Lower lobe of right lung (tissue), 2 donors: Measurements from ENCODE around the gene EIF4G1. TPM values are rescaled to one million over a fixed set of nuclear protein-coding genes. Genes with fewer than 3 reads are reported as not detected.
A peak's percentile ranks its signal among the peaks of the same experiment; 100 is the strongest.

Source experiments
- ATAC-seq, 2 donors: fragments of 200-7000 bp; cut with Tn5 transposase; one replicate each; pipeline ENCODE4 v1.9.1; 2020 to 2022; ENCODE audit warnings: mild to moderate bottlenecking in 2 of 2, moderate library complexity in 2 of 2
- DNase-seq: peaks from one replicate; pipeline ENCODE4 v3.0.0-alpha.2; 2020
- H3K27ac ChIP-seq: fragments of 200-600 bp; one replicate; pipeline ENCODE4 v1.8.0; 2022
- H3K27me3 ChIP-seq: fragments of 200-600 bp; one replicate; pipeline ENCODE4 v1.8.0; 2022; ENCODE audit warnings: low read depth
- H3K36me3 ChIP-seq: fragments of 200-600 bp; one replicate; pipeline ENCODE4 v1.8.0; 2022; ENCODE audit warnings: mild to moderate bottlenecking
- H3K4me1 ChIP-seq: fragments of 200-600 bp; one replicate; pipeline ENCODE4 v1.8.0; 2022
- H3K4me3 ChIP-seq: fragments of 200-600 bp; one replicate; pipeline ENCODE4 v1.8.0; 2022; ENCODE audit warnings: mild to moderate bottlenecking
- H3K9me3 ChIP-seq: fragments of 200-600 bp; one replicate; pipeline ENCODE4 v1.8.0; 2022
- CTCF ChIP-seq: fragments of 200-600 bp; IDR thresholded peaks from one replicate; pipeline ENCODE4 v1.8.0; 2022; ENCODE audit warnings: antibody characterized with exemption, mild to moderate bottlenecking
- intact Hi-C: fragments of 100-400 bp; cut with DNase I; formaldehyde crosslinking; loops from one replicate; pipeline ENCODE4 v1.11.0; 2022
- total RNA-seq: library from RNA; stranded (reverse); fragmentation: NEBNext Ultra II Directional; extraction: Animal tissue kit (Norgen Biotek cat#: 25700); gene quantifications from one replicate; pipeline ENCODE4 v1.2.1, GENCODE V29; 2021
- donor health status: DM: no; HTN: yes; CAD: no; lungs with severe emphysema.

The EIF4G1 gene
- total RNA-seq, 1 donor from 2014 or later = 271 TPM

- DNase-seq = no peak
- H3K4me3 ChIP-seq = peak overlapping the region; percentile 99
- peak in 1 of 2 donors; percentile 29 for ATAC-seq
- peaks cover 14% of the 10 kb centered on the region for H3K4me1 ChIP-seq
- no peaks in the 10 kb centered on the region for H3K9me3 ChIP-seq
- peak overlapping the region; percentile 81 for H3K27ac ChIP-seq
- H3K27me3 ChIP-seq = no peaks in the 10 kb centered on the region
- H3K36me3 ChIP-seq = peaks cover 45% of the 10 kb centered on the region
- TF ChIP-seq CTCF = no peak
- intact Hi-C loops = no loop called here
Observed at GRCh38 chr3:184299488-184300377, 14.7 kb upstream of the EIF4G1 start.

GRCh38 chr3:184300378-184300720, 14.1 kb upstream of the EIF4G1 start:
- no peak for ATAC-seq
- DNase-seq = no peak
- H3K27ac ChIP-seq = no peak overlapping the region
- H3K9me3 ChIP-seq = no peaks in the 10 kb centered on the region
- H3K4me3 ChIP-seq = peak overlapping the region; percentile 99
- H3K27me3 ChIP-seq = no peaks in the 10 kb centered on the region
- peaks cover 14% of the 10 kb centered on the region for H3K4me1 ChIP-seq
- H3K36me3 ChIP-seq = peaks cover 52% of the 10 kb centered on the region
- TF ChIP-seq CTCF = no peak
- intact Hi-C loops = no loop called here

GRCh38 chr3:184305577-184305976, 8.8 kb upstream of the EIF4G1 start:
- no peaks in the 10 kb centered on the region for H3K27me3 ChIP-seq
- no peaks in the 10 kb centered on the region for H3K9me3 ChIP-seq
- no peak for TF ChIP-seq CTCF
- intact Hi-C loops = no loop called here
- peaks cover 1% of the 10 kb centered on the region for H3K4me1 ChIP-seq
- ATAC-seq = peak in 1 of 2 donors; percentile 42
- DNase-seq = no peak
- no peak overlapping the region for H3K4me3 ChIP-seq
- no peak overlapping the region for H3K27ac ChIP-seq
- H3K36me3 ChIP-seq = peaks cover 93% of the 10 kb centered on the region

- Histone ChIP-seq H3K9me3 (no peaks in the 10 kb centered on the region), H3K27me3 (no peaks in the 10 kb centered on the region), H3K4me3 (no peak overlapping the region), H3K27ac (no peak overlapping the region), H3K36me3 (peaks cover 84% of the 10 kb centered on the region), H3K4me1 (no peaks in the 10 kb centered on the region)
- DNase-seq (no peak), ATAC-seq (no peak)
- intact Hi-C loops = no loop called here
- TF ChIP-seq CTCF = no peak
Observed at GRCh38 chr3:184306341-184306972, 7.9 kb upstream of the EIF4G1 start.

- H3K36me3 ChIP-seq = peaks cover 69% of the 10 kb centered on the region
- no peaks in the 10 kb centered on the region for H3K4me1 ChIP-seq
- H3K27me3 ChIP-seq = no peaks in the 10 kb centered on the region
- no peak for TF ChIP-seq CTCF
- ATAC-seq (no peak), DNase-seq (no peak)
- H3K4me3 ChIP-seq = no peak overlapping the region
- intact Hi-C loops = no loop called here
- no peak overlapping the region for H3K27ac ChIP-seq
- no peaks in the 10 kb centered on the region for H3K9me3 ChIP-seq
Observed at GRCh38 chr3:184307915-184308314, 6.5 kb upstream of the EIF4G1 start.
